Raji (cell line): ENCODE measurements around the gene EYA4.

Source experiments
- POLR2A ChIP-seq: IDR thresholded peaks from 2 replicates; pipeline ENCODE4 v1.6.1; 2011; ENCODE audit warnings: low read depth, low read length, control low read depth; ENCODE audit not compliant: insufficient read depth

The EYA4 gene

DNA sequence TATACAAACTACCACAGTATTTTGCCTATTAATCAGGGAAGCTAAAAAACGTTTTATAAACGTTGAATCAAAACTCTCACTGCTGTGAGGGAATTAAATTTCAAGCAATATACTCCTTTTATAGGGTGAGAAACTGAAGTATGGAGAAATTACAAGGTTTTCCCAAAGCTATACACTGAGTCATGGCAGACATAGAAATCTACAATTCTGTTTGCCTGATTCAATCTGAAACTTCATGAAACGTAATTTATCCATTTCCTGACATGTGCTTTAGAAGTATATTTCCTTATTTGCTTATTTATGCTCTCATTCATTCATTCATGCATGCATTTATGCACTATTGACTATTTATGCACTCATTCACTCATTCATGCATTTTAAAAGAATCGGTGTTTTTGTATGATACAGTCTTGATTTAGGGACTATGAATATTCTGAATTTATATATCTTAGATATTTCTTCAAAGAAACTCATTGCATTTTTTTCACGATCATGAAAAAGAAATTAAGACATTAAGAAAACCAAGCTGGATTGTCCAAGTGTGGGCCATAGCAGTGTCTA lies 16.5 kb downstream of the EYA4 start:
- TF ChIP-seq POLR2A, result no peak

DNA sequence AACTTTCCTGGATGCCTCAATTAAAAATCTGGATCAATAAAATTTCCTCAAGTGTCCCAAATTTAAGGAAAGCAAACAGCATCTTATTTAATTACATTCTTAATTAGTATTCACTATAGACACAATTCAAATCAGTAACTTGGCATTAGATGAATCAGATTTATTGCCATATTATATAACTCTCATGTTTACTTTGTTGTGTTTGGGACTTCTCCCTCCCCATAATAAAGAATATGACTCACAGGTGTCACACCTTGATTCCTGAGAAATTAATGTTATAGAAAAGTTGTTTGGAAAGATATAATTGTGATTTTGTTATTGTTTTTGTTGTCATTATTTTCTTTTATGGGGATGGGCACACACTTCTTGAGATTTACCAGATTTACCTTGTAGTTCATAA lies 18.4 kb downstream of the EYA4 start:
- no peak for TF ChIP-seq POLR2A

GRCh38 chr6:133262804-133263203 lies 21.6 kb downstream of the EYA4 start:
- no peak for TF ChIP-seq POLR2A

- TF ChIP-seq POLR2A, result no peak
Observed at GRCh38 chr6:133265066-133265465, 23.9 kb downstream of the EYA4 start.

GRCh38 chr6:133266186-133266585 lies 25.0 kb downstream of the EYA4 start:
- TF ChIP-seq POLR2A, result no peak

GRCh38 chr6:133268621-133269020 lies 27.5 kb downstream of the EYA4 start:
- TF ChIP-seq POLR2A, result no peak

- TF ChIP-seq POLR2A, result no peak
Observed at GRCh38 chr6:133274813-133275212, 33.7 kb downstream of the EYA4 start.

DNA sequence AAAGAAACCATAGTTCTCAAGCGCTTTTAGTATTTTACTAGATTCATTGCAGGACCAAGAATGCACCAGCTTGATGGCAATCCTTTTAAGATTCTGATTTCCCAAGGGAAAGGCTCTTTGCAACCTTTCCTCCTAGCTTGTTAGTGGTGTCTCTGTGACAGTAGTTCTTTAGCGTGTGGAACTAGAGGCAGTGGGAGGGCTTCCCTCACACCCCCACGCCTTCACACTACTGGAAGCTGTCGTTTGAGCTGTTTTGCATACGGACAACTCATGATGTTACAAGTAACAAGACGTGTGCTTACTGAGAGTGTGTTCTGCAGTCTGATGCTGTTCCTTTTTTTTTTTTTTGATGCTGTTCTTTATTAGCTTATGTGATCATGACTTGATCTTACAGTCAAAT lies 34.1 kb downstream of the EYA4 start:
- no peak for TF ChIP-seq POLR2A

DNA sequence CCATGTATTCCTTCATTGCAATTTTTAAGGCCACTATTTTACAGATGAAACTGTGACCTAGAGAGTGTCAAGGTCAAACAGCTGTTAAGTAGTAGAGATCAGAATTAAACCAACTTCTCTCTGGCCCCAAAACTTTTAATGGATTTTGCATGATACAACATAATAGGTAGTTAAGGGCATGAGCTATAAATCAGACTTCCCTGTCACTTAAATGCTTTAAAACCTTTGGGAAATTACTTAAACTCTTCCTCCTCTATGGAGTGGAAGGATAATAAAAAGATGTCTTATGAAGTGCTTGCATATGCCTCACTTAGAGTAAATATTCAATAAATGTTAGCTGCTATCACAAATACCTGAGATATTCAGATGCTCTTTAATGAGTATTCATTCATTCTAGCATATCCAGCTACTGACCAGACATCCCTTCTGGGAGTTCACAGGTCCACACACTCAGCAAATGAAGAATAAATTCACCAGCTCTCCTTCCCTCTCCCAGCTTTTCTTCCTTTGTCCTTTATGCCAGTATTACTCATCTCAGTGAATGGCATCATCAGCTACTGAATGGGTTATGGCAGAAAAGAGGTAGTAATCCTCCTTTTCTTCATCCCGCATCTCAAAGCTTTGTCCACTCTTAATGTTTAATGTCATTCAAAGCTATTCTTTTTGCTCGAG lies 36.2 kb downstream of the EYA4 start:
- TF ChIP-seq POLR2A, result no peak

GRCh38 chr6:133277900-133278545 lies 36.9 kb downstream of the EYA4 start:
- no peak for TF ChIP-seq POLR2A

GRCh38 chr6:133286765-133287164 lies 45.6 kb downstream of the EYA4 start:
- no peak for TF ChIP-seq POLR2A

GRCh38 chr6:133288662-133289061 lies 47.5 kb downstream of the EYA4 start:
- TF ChIP-seq POLR2A, result no peak

GRCh38 chr6:133289733-133290306 lies 48.7 kb downstream of the EYA4 start:
- TF ChIP-seq POLR2A, result no peak

DNA sequence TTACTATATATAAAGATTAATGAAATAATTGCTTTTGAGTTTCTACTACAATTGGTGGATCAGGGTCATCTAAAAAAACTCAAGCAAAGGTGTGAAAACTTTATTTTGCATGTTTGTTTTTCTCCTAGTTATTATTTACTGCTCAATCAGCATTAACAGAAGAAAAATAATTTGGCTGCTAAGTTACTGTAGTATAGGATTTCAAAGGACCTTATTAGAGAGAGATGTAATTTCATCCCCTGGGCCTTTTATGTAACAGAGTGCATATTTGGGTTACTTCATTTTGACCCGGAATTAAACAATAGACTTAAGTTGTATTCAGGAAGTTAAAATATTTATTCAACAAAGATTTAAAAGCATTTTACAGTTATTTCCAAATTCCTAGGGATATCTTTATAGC lies 49.8 kb downstream of the EYA4 start:
- TF ChIP-seq POLR2A, result no peak

GRCh38 chr6:133291671-133292070 lies 50.5 kb downstream of the EYA4 start:
- no peak for TF ChIP-seq POLR2A

GRCh38 chr6:133297657-133298056 lies 56.5 kb downstream of the EYA4 start:
- TF ChIP-seq POLR2A, result no peak
